ENCODE data around the gene CHST11.

Gene CHST11

DNA sequence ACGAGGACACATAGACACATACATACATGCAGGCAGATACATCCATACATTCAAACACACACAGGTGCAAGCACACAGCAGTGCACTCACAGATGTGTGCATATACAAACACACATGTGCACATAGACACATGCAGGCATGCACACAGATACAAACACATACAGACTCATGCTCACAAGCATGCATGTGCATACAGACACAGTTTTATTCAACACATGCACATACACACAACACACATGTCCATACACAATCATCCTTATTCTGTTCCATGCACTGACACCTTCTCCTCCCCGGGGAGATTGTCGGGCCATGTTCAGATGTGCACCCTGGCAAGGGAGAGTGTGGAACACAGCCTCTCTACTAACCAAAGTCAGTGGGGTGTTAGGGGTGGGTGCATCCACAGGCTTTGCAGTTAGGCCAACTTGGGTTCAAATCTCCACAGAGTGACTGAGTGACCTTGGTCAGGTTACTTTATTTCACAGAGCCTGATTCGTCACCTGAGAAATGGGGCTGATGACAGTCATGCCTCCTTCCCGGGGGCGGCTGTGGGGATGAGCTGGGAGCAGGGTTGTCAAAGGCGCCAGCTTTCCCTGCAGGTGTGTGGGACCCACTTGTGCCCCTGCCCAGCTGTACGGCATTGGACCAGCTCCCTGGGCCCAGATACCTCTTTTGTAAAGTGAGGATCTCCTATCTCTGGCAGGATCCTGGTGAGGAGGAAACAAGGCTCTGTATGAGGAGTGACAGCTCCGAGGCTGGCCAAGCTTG, 251.2 kb downstream of the CHST11 start:
- no peak for DNase-seq
- no peak for TF ChIP-seq GATA1 (IDR thresholded peaks at IDR 0.05; ENCODE audit: low read depth, low read length)
- no peak for TF ChIP-seq POLR2A (IDR thresholded peaks at IDR 0.05; ENCODE audit: low read length)

DNA sequence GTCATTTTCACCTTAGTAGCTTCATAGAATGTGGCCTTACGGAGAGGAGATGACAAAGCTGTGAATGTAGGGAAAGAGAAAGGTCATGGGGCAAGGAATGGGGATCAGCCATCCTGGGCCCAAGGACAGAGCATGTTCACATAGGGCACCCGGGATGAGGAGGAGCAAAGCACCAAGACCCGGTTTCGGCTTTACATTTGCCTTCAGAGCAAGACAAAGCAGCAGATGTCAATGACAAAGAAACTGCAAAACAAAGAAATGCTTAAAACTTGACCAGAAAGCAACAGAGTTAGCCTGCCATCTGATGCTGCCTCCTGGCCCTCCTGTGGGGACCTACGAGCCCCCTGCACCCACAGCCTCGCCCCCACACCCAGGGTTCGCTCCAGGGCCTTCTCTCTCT, 252.1 kb downstream of the CHST11 start:
- DNase-seq, result no peak
- no peak for TF ChIP-seq GATA1 (IDR thresholded peaks at IDR 0.05; ENCODE audit: low read depth, low read length)
- TF ChIP-seq POLR2A (IDR thresholded peaks at IDR 0.05; ENCODE audit: low read length), result no peak

DNA sequence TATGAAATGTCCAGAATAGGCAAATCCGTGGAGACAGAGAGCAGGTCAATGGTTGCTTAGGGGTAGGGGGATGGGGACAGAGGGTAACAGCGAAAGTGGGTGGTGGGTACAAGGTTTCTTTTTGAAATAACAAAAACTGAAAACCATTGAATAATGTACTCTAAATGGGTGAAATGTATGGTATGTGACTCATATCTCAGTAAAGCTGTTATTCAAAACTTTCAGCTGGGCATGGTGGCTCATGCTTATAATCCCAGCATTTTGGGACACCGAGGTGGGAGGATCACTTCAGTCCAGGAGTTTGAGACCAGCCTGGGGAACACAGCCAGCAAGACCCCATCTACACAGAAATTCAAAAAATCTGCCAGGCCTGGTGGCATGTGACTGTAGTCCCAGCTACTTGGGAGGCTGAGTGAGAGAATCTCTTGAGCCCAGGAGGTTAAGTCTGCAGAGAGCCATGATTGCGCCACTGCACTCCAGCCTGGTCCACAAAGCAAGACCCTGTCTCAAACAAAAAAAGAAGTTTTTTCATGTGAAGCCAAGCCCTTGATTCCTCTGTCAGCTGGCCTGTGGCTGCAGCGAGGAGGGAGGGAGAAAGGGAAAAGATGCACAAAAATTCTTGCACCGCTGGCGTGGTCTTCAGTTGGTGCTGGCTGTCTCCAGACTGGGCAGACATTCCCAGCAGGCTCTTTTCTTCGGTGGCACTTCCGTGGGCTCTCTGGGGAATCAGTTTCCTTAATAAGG, 253.1 kb downstream of the CHST11 start:
- TF ChIP-seq GATA1 (IDR thresholded peaks at IDR 0.05; ENCODE audit: low read depth, low read length) (no peak), POLR2A (IDR thresholded peaks at IDR 0.05; ENCODE audit: low read length) (no peak)
- DNase-seq, result no peak

DNA sequence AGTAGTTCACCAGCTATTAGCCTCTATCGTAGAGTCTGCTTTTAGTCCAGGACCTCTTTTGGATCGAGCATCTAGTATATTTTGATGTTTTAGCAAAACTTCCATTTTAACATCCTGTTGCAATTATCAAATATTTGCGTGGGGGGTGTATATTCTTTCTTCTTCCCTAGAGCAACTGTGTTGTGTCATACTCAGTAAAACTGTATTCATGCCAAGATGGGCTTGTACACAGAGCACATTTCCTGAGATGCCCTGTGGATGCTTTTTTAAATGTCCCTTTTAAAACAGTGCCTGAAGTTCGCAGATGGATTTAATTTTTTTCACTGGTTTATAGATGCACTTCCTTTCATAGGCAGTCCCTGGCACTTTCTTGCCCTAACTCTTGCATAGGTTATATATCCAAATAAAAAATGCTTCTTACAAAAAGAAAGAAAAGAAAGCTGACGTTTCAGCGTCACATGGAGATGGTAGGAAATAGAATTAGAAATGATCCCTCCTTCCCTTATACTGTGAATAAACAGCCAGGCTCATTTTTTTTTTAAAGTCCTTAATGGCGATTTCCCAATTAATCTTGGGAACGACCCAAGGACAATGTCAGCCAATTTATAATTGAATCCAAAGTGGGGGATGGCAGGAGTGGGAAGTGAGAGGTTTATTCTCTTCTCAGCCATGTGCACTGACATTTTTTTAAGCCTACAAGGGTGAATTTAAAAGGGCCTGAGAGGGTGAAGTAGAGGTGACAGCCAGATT, 254.4 kb downstream of the CHST11 start:
- TF ChIP-seq GATA1 (IDR thresholded peaks at IDR 0.05; ENCODE audit: low read depth, low read length), result no peak
- no peak for TF ChIP-seq POLR2A (IDR thresholded peaks at IDR 0.05; ENCODE audit: low read length)
- DNase-seq, result no peak

DNA sequence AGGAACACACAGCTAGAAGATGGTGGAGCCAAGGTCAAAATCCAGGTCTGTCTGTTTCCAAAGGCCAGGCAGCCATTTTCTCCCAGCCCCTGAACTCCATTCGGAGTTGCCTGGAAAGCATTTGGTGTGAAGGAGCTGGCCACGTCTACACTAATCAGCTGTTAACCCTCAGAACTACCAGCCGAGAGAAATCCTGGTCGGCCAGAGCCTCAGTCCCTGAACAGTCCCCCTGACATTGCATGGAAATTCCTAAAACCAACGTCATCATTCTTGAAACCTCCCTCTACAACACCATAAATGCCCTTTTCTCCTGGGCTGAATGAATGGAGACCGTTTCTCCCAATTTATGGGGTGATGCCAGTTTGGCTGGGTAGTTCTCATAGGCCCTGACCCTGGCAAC, 255.7 kb downstream of the CHST11 start:
- TF ChIP-seq POLR2A (IDR thresholded peaks at IDR 0.05; ENCODE audit: low read length), result no peak
- TF ChIP-seq GATA1 (IDR thresholded peaks at IDR 0.05; ENCODE audit: low read depth, low read length), result no peak
- no peak for DNase-seq

DNA sequence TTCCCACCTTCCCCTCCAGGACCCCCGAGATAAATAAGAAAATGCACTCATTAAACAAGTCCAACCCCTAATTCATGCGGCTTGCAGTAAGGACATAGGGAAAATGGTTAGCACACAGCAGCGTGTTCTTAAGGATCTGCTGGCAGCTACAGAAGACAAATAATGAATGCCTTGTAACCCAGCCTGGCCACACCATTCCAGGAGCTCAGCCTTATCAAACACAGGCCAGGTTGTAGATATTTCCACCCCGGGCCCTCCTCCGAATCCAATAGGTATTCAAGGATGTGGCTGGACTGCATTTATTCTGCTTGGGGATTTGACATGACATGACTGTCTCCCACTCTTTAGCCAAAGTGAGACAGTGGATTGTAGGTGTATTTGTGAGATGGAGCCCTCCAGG, 256.2 kb downstream of the CHST11 start:
- DNase-seq, result no peak
- no peak for TF ChIP-seq POLR2A (IDR thresholded peaks at IDR 0.05; ENCODE audit: low read length)
- TF ChIP-seq GATA1 (IDR thresholded peaks at IDR 0.05; ENCODE audit: low read depth, low read length), result no peak

DNA sequence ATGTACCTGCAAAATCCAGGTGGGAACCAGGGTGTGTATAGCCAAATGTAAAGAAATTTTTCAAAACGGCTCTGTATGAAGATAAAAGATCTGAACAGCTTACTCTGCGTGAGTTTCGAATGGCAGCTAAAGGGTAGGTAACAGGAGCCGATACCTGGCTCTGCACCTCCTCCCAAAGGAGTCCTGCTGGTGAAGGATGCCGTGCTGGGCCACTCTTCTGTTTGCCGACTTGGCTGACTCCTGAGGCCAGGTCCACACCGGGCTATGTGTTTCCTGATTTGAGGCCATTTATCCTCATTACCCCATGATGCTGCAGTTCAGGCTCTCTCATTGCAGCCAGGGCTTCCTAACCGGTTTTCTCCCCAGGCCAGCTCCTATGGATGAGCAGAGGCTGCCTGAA, 256.7 kb downstream of the CHST11 start:
- no peak for DNase-seq
- no peak for TF ChIP-seq POLR2A (IDR thresholded peaks at IDR 0.05; ENCODE audit: low read length)
- TF ChIP-seq GATA1 (IDR thresholded peaks at IDR 0.05; ENCODE audit: low read depth, low read length), result no peak

DNA sequence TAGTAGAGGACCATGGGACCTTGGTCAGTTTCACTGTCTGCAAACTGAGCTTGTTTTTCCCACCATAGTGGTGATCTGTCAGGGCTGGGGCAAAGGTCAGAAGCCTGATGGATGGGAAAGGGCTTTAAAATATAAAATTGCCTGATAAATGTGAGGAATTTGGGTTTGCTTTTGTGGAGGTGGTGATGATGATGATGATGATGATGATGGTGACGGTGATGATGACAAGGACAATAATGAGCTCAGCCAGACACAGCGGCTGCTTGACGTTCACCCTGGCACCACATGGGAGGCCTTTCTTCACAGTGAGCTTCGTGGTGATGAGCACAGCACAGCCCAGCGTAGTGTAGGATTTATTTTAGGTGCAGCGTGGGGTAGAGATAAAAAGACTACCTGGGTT, 257.6 kb downstream of the CHST11 start:
- DNase-seq, result no peak
- no peak for TF ChIP-seq POLR2A (IDR thresholded peaks at IDR 0.05; ENCODE audit: low read length)
- no peak for TF ChIP-seq GATA1 (IDR thresholded peaks at IDR 0.05; ENCODE audit: low read depth, low read length)

DNA sequence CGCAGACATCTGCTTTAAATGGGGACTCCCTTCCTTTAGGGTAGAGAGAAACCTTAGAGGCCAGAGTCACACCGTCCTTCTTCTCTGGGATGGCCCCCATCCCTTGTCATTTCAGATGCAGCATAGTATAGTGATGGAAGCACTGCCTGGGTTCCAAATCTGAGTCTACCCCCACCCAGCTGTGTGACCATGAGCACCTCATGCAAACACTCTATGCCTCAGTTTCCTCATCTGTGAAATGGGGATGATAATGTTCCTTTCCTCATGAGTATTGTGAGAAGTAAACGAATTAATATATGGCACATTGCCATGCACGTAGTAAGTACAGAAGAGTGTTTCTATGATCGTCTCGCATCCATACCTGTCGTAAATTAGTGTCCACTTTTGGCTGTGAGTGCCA, 259.4 kb downstream of the CHST11 start:
- TF ChIP-seq GATA1 (IDR thresholded peaks at IDR 0.05; ENCODE audit: low read depth, low read length) (no peak), POLR2A (IDR thresholded peaks at IDR 0.05; ENCODE audit: low read length) (no peak)

DNA sequence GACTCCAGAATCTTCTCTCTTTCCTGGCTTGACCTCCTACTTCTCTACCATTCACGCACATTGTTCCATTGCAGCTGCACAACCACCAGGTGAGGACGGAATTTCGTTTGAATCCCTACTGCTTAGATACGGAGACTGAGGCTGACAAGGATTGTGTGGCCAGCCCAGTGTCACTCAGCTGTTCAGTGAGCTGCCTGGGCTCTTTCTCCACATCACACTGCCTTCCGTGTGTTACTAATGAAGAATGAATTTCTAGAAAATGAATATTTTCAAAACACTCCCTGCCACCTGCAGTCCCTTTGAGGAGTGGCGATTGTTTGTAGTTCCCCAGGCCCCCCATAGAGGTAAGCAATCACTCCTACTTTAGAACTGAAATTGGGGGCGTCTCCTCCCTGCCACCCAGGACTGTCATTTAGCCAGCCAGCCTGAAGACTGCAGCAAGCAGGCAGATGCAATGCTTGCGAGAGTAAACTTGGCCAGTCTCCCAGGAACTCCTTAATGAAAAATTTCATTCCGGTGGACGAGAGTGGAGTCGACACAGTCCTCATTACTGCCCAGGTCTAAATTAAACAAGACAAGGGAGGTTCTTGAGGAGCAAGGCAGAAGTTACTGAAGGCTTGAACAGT, 261.7 kb downstream of the CHST11 start:
- DNase-seq, result no peak
- no peak for TF ChIP-seq GATA1 (IDR thresholded peaks at IDR 0.05; ENCODE audit: low read depth, low read length)
- no peak for TF ChIP-seq POLR2A (IDR thresholded peaks at IDR 0.05; ENCODE audit: low read length)

More for the DNA sequence above, 259.4 kb downstream of the CHST11 start:
- DNase-seq, result no peak

DNA sequence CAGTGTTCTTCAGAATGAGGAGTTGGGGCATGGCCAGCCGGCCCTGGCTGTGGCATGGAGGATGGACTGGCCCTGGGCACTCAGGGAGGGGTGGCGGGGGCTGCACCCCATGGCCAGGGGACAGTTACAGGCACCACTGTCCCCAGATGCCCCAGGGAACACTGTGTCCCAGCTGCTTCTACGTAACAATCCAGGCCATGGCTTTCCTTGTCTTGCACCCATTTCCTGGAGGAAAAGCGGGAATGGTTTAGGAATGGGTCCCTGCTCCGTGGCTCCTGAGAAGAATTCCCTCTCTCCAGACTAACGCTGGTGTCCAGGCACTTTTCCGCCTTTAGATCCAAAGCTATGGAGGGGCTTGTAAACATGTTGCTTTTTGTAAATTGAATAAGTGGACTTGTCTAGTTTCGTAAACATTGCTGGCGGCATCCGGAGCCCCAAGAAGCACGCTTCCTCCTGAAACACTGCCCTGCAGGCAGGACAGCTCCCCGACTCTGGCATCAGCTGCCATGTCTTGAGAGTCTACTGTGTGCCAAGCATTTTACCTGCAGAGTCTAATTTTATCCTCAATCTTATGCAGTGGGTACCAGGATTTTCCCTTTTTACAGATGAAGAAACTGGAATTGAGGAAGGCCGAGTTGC, 263.1 kb downstream of the CHST11 start:
- TF ChIP-seq GATA1 (IDR thresholded peaks at IDR 0.05; ENCODE audit: low read depth, low read length), result no peak
- TF ChIP-seq POLR2A (IDR thresholded peaks at IDR 0.05; ENCODE audit: low read length), result no peak
- DNase-seq, result peak; percentile 25 to 28

DNA sequence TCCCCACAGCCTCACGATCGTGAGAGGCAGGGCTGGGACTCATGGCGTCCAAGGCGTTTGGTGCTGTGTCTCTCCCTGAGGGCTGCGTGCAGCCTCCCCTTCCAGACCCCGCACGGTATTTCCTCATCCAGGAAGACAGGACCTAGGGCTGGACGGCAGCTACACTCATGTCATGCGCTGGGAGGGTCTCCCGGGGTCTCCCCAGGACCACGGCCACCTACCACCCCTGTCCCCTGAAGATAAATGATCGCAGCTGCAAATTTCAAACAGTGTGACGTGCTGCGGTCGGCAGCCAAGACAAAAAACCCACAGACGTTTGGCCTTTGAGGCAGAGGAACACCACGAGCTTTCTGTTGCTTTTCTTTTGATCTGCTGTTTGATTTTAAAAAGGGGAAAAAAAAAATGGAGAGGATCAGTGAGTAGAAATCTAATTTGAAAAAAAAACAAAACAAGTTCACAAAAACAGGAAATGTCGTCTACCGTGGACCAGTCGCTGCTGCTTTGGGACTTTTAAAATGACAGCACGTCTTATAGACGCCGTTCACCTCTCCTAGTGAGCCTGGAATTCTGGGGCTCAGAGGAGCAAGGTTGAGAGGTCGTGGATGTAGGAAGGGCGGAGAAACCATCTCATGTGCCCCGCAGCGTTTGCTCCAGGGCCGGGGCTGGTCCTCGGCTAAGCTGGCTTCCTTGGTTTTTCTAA, 263.7 kb downstream of the CHST11 start:
- peak; percentile 28 to 29 for DNase-seq
- no peak for TF ChIP-seq GATA1 (IDR thresholded peaks at IDR 0.05; ENCODE audit: low read depth, low read length)
- TF ChIP-seq POLR2A (IDR thresholded peaks at IDR 0.05; ENCODE audit: low read length), result no peak

DNA sequence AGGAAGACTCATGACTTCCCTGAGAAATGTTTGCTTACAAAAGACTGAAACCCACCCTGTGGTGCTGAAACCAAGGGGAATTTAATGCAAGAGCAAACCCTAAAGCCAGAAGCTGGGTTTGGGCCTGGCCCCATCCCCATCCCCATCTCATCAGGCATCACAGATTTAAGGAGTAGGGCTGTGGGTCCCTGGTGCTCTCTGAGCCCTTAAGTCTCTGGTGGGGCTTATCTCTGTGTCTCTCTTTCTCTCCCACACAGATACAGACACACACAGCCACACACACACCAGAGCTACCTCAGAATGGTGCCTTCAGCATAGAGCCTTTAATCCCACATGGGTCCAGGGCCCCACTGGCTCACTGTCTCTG, 264.3 kb downstream of the CHST11 start:
- DNase-seq, result no peak
- no peak for TF ChIP-seq GATA1 (IDR thresholded peaks at IDR 0.05; ENCODE audit: low read depth, low read length)
- TF ChIP-seq POLR2A (IDR thresholded peaks at IDR 0.05; ENCODE audit: low read length), result no peak
